ENCODE measurements around the gene OR52K1. TPM values are rescaled to one million over a fixed set of nuclear protein-coding genes. Genes with fewer than 3 reads are reported as not detected.

OR52K1 gene
- total RNA-seq = not detected

GRCh38 chr11:4482445-4482844, at the start of gene OR52K1:
Gene OR52K1 (plus strand): TSS chr11:4482646. CDS start chr11:4488901, 6,255 bp downstream.
- DNase-seq = no peak
- no peaks in the 10 kb centered on the region for H3K9me3 ChIP-seq
- TF ChIP-seq, protein P1, sequence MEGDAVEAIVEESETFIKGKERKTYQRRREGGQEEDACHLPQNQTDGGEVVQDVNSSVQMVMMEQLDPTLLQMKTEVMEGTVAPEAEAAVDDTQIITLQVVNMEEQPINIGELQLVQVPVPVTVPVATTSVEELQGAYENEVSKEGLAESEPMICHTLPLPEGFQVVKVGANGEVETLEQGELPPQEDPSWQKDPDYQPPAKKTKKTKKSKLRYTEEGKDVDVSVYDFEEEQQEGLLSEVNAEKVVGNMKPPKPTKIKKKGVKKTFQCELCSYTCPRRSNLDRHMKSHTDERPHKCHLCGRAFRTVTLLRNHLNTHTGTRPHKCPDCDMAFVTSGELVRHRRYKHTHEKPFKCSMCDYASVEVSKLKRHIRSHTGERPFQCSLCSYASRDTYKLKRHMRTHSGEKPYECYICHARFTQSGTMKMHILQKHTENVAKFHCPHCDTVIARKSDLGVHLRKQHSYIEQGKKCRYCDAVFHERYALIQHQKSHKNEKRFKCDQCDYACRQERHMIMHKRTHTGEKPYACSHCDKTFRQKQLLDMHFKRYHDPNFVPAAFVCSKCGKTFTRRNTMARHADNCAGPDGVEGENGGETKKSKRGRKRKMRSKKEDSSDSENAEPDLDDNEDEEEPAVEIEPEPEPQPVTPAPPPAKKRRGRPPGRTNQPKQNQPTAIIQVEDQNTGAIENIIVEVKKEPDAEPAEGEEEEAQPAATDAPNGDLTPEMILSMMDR (IDR thresholded peaks at IDR 0.05) = no peak
- no peak for TF ChIP-seq POLR2A (IDR thresholded peaks at IDR 0.05)
- peaks cover 0 to 5% (median 0%) of the 10 kb centered on the region in 3 donors for H3K4me1 ChIP-seq
- H3K27me3 ChIP-seq = no peaks in the 10 kb centered on the region
- 61 to 70% methylated on average over 2 of the region's 2 CpGs for WGBS, 2 donors
- H3K4me3 ChIP-seq = no peak within 1 kb of the TSS
- H3K27ac ChIP-seq = no peak within 1 kb of the TSS
- intact Hi-C loops (cut with DNase I) = no loop called here
- H3K36me3 ChIP-seq = no peaks in the 10 kb centered on the region

DNA sequence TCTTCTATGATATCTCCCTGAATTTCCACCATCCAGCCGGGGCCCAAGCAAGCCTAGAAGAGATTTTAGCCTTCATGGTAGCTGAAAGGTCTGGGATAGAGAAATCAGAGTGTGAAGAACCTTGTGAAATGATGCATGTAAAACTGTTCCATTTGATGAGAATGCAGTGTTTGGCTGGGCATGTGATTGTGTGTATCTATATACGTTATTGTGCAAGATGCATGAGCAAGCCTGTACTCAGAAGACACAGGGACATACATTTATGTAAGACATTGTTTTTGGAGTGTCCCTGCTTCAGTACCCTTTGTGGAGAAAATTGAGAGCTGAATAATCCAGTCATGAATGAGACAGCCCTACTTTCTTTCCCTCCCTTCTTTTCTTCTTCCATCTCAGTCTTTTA, 48.6 kb upstream of the OR52K1 start:
- intact Hi-C loops (cut with DNase I) = no loop called here
- Histone ChIP-seq H3K27me3 (no peaks in the 10 kb centered on the region), H3K9me3 (no peaks in the 10 kb centered on the region), H3K36me3 (no peaks in the 10 kb centered on the region), H3K4me1 (no peaks in the 10 kb centered on the region), H3K4me3 (no peak overlapping the region), H3K27ac (no peak overlapping the region)
- DNase-seq = no peak
- TF ChIP-seq, protein P1 (IDR thresholded peaks at IDR 0.05) = no peak
- TF ChIP-seq POLR2A (IDR thresholded peaks at IDR 0.05) = no peak
- WGBS, 2 donors = 54 to 72% methylated on average over 2 of the region's 2 CpGs

GRCh38 chr11:4436411-4436810, 46.0 kb upstream of the OR52K1 start:
- Histone ChIP-seq H3K36me3 (no peaks in the 10 kb centered on the region), H3K4me1 (no peaks in the 10 kb centered on the region), H3K27ac (no peak overlapping the region), H3K9me3 (no peaks in the 10 kb centered on the region), H3K27me3 (no peaks in the 10 kb centered on the region), H3K4me3 (no peak overlapping the region)
- 60 to 63% methylated on average over 1 of the region's 1 CpG for WGBS, 2 donors
- TF ChIP-seq POLR2A (IDR thresholded peaks at IDR 0.05) = no peak
- TF ChIP-seq, protein P1 (IDR thresholded peaks at IDR 0.05) = no peak
- intact Hi-C loops (cut with DNase I) = no loop called here
- DNase-seq = no peak

- intact Hi-C loops (cut with DNase I) = no loop called here
- H3K27me3 ChIP-seq = no peaks in the 10 kb centered on the region
- DNase-seq = no peak
- H3K4me1 ChIP-seq = no peaks in the 10 kb centered on the region
- H3K4me3 ChIP-seq = no peak overlapping the region
- H3K27ac ChIP-seq = no peak overlapping the region
- no peaks in the 10 kb centered on the region for H3K9me3 ChIP-seq
- TF ChIP-seq, protein P1 (IDR thresholded peaks at IDR 0.05) = no peak
- TF ChIP-seq POLR2A (IDR thresholded peaks at IDR 0.05) = no peak
- WGBS, 2 donors = 76 to 85% methylated on average over 3 of the region's 3 CpGs
- no peaks in the 10 kb centered on the region for H3K36me3 ChIP-seq
Measured at GRCh38 chr11:4441515-4441914, 40.9 kb upstream of the OR52K1 start.

DNA sequence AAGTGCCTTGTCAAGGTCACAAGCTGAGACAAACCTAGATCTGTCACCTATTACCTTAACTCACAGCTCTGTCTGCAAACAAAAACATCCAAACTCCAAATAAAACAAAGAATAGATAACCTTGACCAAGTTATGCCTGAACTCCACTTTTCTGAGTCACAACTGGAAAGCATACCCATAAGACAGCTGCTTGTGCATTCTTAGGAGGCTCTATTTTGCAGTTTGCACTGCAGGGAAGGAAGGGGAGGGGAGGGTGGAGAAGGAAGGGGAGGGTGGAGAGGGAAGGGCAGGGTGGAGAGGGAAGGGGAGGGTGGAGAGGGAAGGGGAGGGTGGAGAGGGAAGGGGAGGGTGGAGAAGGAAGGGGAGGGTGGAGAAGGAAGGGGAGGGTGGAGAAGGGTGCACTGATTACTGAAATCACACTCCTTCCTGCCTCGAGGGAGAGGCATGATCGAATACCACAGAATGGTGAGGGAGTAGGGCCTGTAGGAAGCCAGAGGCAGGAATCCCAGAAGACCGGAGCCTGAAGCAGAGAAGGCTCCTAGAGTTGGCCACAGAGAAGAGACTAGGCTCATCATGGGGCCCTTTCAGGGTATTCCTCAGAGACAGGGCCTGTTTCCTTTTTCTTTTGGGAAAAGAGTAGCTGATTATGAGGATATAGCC, 39.1 kb upstream of the OR52K1 start:
- TF ChIP-seq, protein P1 (IDR thresholded peaks at IDR 0.05) = no peak
- TF ChIP-seq POLR2A (IDR thresholded peaks at IDR 0.05) = no peak

More for the DNA sequence above, 39.1 kb upstream of the OR52K1 start:
- Histone ChIP-seq H3K4me3 (no peak overlapping the region), H3K27ac (no peak overlapping the region), H3K36me3 (no peaks in the 10 kb centered on the region), H3K27me3 (no peaks in the 10 kb centered on the region), H3K9me3 (no peaks in the 10 kb centered on the region), H3K4me1 (no peaks in the 10 kb centered on the region)
- intact Hi-C loops (cut with DNase I) = no loop called here
- WGBS, 2 donors = 17 to 25% methylated on average over 3 of the region's 3 CpGs
- no peak for DNase-seq

All from esophagus squamous epithelium (tissue), 5 donors.